Duodenal mucosa (tissue), 2 donors: ENCODE data around the gene SLC25A24.
A peak's percentile ranks its signal among the peaks of the same experiment; 100 is the strongest.
"Not testable (repeated sequence)": the region's sequence is repeated elsewhere in the genome, so short reads cannot be mapped to it uniquely, and the experiment has no call there.

Experiments
- H3K27ac ChIP-seq: one replicate; pipeline ENCODE4 v1.7.0; 2013; ENCODE audit warnings: low read depth, low read length
- H3K27me3 ChIP-seq, 2 donors: one replicate each; pipeline ENCODE4 v1.7.0; 2013; ENCODE audit warnings: low read length in 2 of 2, control low read depth in 1 of 2; ENCODE audit not compliant: insufficient read depth in 2 of 2, control insufficient read depth in 1 of 2
- H3K36me3 ChIP-seq, 2 donors: one replicate each; pipeline ENCODE4 v1.7.0; 2013; ENCODE audit warnings: low read length in 2 of 2, control low read depth in 1 of 2; ENCODE audit not compliant: insufficient read depth in 2 of 2, control insufficient read depth in 1 of 2
- H3K4me1 ChIP-seq, 2 donors: one replicate each; pipeline ENCODE4 v1.7.0; 2013; ENCODE audit warnings: low read length in 2 of 2, control low read depth in 1 of 2; ENCODE audit not compliant: insufficient read depth in 2 of 2, control insufficient read depth in 1 of 2
- H3K4me3 ChIP-seq, 2 donors: one replicate each; pipeline ENCODE4 v1.7.0; 2013; ENCODE audit warnings: low read length in 2 of 2, low read depth in 1 of 2
- H3K9ac ChIP-seq, 2 donors: one replicate each; pipeline ENCODE4 v1.7.0; 2013; ENCODE audit warnings: low read length in 2 of 2, low read depth in 1 of 2
- H3K9me3 ChIP-seq, 2 donors: one replicate each; pipeline ENCODE4 v1.7.0; 2013; ENCODE audit warnings: low read length in 2 of 2, control low read depth in 1 of 2; ENCODE audit not compliant: control insufficient read depth in 1 of 2

The SLC25A24 gene

GRCh38 chr1:108199201-108199691 is 897 bp downstream of the SLC25A24 start:
- H3K4me1 ChIP-seq: peaks cover 13 to 29% of the 10 kb centered on the region in 2 donors
- H3K4me3 ChIP-seq: peak overlapping the region; percentile 89 to 98
- H3K9ac ChIP-seq: peak overlapping the region; percentile 88 to 96
- no peaks in the 10 kb centered on the region for H3K9me3 ChIP-seq
- H3K36me3 ChIP-seq: peaks cover 6 to 20% of the 10 kb centered on the region in 2 donors
- H3K27me3 ChIP-seq: no peaks in the 10 kb centered on the region
- peak overlapping the region; percentile 95 for H3K27ac ChIP-seq

DNA sequence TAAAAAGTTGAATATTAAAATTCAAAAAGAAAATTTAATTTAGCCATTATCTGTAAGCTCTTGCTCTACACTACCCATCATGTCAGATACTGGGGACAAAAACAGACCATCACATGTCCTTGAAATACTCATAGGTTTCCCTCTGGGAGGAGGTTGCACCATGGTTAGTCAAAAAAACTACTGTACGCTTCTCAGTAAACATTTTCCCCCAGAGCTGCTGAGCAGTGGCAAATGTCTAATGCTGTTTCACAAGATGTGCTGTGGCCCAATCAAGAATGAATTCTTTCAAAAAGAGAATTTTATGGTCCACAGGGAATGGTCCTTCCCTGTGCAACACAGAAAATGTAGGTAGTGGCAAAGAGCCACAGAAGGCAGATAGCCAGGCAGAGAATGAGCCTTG is 6.1 kb downstream of the SLC25A24 start:
- Histone ChIP-seq H3K27me3 (no peaks in the 10 kb centered on the region), H3K36me3 (peaks cover 6 to 30% of the 10 kb centered on the region in 2 donors), H3K4me3 (no peak overlapping the region), H3K9ac (no peak overlapping the region), H3K9me3 (no peaks in the 10 kb centered on the region), H3K4me1 (peaks cover 10 to 13% of the 10 kb centered on the region in 2 donors), H3K27ac (no peak overlapping the region)

DNA sequence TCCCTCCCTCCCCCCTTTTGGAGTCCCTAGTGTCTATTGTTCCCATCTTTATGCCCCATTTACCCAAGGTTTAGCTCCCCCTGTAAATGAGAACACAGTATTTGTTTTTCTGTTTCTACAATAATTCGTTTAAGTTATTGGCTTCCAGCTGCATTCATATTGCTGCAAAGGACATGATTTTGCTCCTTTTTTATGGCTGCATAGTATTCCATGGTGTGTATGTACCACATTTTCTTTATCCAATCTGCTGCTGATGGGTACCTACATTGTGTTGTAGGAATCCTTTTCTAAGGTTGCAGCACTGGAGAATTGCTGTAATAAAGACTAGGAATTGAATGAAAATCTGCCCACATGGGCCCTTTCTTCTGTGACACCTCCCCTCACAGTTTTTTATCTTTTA is 6.8 kb downstream of the SLC25A24 start:
- Histone ChIP-seq H3K36me3 (peaks cover 6 to 37% of the 10 kb centered on the region in 2 donors), H3K27me3 (no peaks in the 10 kb centered on the region), H3K4me1 (peaks cover 3 to 8% of the 10 kb centered on the region in 2 donors), H3K9ac (no peak overlapping the region), H3K9me3 (no peaks in the 10 kb centered on the region), H3K27ac (no peak overlapping the region), H3K4me3 (no peak overlapping the region)

- H3K9me3 ChIP-seq: no peaks in the 10 kb centered on the region
- H3K27me3 ChIP-seq: no peaks in the 10 kb centered on the region
- H3K9ac ChIP-seq: no peak overlapping the region
- no peak overlapping the region for H3K4me3 ChIP-seq
- H3K36me3 ChIP-seq: peaks cover 6 to 42% of the 10 kb centered on the region in 2 donors
- peaks cover 0 to under 1% of the 10 kb centered on the region in 2 donors for H3K4me1 ChIP-seq
- H3K27ac ChIP-seq: no peak overlapping the region
Measured at GRCh38 chr1:108192581-108192980, 7.6 kb downstream of the SLC25A24 start.

DNA sequence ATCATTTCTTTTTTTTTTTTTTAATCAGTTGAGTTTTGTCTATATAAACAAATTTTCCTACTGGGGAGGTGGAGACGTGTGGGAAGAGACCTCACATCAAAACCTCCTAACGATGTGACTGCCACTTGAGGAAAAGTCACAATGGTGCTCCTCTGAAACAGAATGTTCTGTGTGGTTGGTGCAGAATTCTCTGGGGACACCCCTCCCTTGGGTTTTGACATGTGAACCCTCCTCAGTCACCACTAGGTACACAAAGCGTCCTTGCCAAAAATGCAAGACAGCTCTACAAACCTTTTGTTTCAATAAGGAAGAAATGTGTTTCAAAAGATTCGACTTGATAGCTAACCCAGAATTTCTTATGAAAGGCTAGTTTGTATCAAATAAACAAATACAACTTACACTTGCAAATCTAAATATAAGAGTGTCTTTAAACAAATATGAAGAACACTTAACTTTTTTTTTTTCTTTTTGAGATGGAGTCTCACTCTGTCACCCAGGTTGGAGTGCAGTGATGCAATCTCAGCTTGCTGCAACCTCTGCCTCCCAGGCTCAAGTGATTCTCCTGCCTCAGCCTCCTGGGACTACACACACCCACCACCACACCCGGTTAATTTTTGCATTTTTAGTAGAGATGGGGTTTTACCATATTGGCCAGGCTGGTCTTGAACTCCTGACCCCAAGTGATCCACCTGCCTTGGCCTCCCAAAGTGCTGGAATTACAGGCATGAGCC is 9.3 kb downstream of the SLC25A24 start:
- H3K36me3 ChIP-seq: peaks cover 5 to 35% of the 10 kb centered on the region in 2 donors
- H3K9ac ChIP-seq: no peak overlapping the region
- no peak overlapping the region for H3K4me3 ChIP-seq
- H3K4me1 ChIP-seq: no peaks in the 10 kb centered on the region
- no peaks in the 10 kb centered on the region for H3K9me3 ChIP-seq
- no peak overlapping the region for H3K27ac ChIP-seq
- no peaks in the 10 kb centered on the region for H3K27me3 ChIP-seq

GRCh38 chr1:108190001-108190634 is 10.0 kb downstream of the SLC25A24 start:
- Histone ChIP-seq H3K9ac (no peak overlapping the region), H3K4me3 (no peak overlapping the region), H3K9me3 (no peaks in the 10 kb centered on the region), H3K27me3 (no peaks in the 10 kb centered on the region), H3K36me3 (peaks cover 0 to 30% of the 10 kb centered on the region in 2 donors), H3K27ac (no peak overlapping the region), H3K4me1 (no peaks in the 10 kb centered on the region)

GRCh38 chr1:108188801-108189200 is 11.3 kb downstream of the SLC25A24 start:
- Histone ChIP-seq H3K36me3 (peaks cover 10 to 32% of the 10 kb centered on the region in 2 donors), H3K4me1 (no peaks in the 10 kb centered on the region), H3K27ac (no peak overlapping the region), H3K9ac (no peak overlapping the region), H3K27me3 (no peaks in the 10 kb centered on the region), H3K9me3 (no peaks in the 10 kb centered on the region), H3K4me3 (no peak overlapping the region)

DNA sequence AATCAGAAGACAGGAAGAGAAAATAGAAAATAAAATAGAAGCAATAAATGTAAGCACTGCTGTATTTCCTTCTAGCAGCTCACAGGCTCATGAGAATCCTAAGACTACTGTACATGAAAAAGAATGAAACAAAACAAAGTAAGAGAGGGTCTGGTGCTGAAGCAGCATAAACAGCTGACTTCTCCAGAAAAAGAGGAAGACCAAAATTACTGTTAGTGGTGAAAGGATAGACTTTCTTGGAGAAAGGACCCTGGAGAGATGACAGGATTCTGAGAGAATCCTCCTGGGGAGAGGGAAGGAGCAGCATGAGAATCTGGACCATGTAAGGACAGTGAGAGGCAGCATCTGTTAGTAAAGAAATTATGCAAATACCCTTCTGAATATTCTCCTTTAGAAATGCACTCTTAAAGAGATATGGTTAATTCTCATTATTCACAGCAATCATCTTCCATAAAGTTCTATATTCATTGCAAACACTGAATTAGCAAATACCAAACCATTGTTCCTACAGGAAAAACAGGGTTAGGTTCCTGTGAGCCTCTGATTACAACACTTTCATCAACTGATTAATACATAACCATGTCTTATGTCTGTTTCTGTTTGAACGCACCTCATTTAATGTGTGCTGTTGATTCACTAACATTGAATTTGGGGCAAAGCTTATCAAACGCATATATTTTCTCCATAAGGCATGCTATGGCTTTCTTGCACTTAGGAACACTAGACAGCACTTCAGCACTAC is 17.0 kb downstream of the SLC25A24 start:
- Histone ChIP-seq H3K27me3 (no peaks in the 10 kb centered on the region), H3K4me1 (no peaks in the 10 kb centered on the region), H3K36me3 (peaks cover 18 to 40% of the 10 kb centered on the region in 2 donors), H3K9me3 (peaks cover 0 to 7% of the 10 kb centered on the region in 2 donors), H3K4me3 (no peak overlapping the region), H3K9ac (no peak overlapping the region), H3K27ac (no peak overlapping the region)

DNA sequence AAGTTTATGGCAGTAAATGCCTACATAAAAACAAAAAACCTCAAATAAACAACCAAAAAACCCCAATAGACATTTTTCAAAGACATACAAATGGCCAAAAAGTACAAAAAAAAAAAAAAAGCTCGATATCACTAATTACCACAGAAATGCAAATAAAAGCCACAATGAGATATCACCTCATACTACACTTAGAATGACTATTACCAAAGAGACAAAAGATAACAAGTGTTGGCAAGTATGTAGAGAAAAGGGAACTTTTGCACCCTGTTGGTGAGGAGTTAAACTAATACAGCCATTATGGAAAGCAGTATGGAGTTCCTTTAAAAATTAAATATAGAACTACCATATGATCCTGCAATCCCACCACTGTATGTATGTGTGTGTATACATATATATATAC is 21.1 kb downstream of the SLC25A24 start:
- Histone ChIP-seq H3K36me3 (peaks cover 17 to 51% of the 10 kb centered on the region in 2 donors), H3K9ac (no peak overlapping the region), H3K27me3 (no peaks in the 10 kb centered on the region), H3K4me3 (no peak overlapping the region), H3K27ac (no peak overlapping the region), H3K4me1 (no peaks in the 10 kb centered on the region), H3K9me3 (peaks cover 4 to 19% of the 10 kb centered on the region in 2 donors)

GRCh38 chr1:108162409-108162808 is 37.7 kb downstream of the SLC25A24 start:
- H3K9me3 ChIP-seq: not testable (repeated sequence)

More at GRCh38 chr1:108162409-108162808, 37.7 kb downstream of the SLC25A24 start:
- H3K27ac ChIP-seq, H3K4me3 ChIP-seq, H3K27me3 ChIP-seq, H3K4me1 ChIP-seq, H3K9ac ChIP-seq: not testable (repeated sequence)
- H3K36me3 ChIP-seq: peaks cover 0 to 10% of the 10 kb centered on the region in 2 donors
